SK-N-SH (cell line): ENCODE results near the gene MEIS1.
"Not testable (repeated sequence)": the region's sequence is repeated elsewhere in the genome, so short reads cannot be mapped to it uniquely, and the experiment has no call there.

ENCODE experiments used
- CTCF ChIP-seq: fragments of 200-600 bp; sonication (generic); IDR thresholded peaks from 2 replicates; pipeline ENCODE4 v1.6.1; 2017; ENCODE audit warnings: antibody characterized with exemption, mild to moderate bottlenecking, moderate library complexity
- NFIC ChIP-seq: IDR thresholded peaks from 2 replicates; pipeline ENCODE4 v1.4.0; 2012; ENCODE audit warnings: borderline replicate concordance
- NRF1 ChIP-seq: IDR thresholded peaks from 2 replicates; pipeline ENCODE4 v1.6.1; 2012; ENCODE audit warnings: low read depth, mild to moderate bottlenecking, low read length
- POLR2AphosphoS5 ChIP-seq: IDR thresholded peaks from 2 replicates; pipeline ENCODE4 v1.6.1; 2012; ENCODE audit warnings: low read depth, low read length
- RCOR1 ChIP-seq: fragments of 150-350 bp; IDR thresholded peaks from 2 replicates; pipeline ENCODE4 v1.6.1; 2017; ENCODE audit warnings: antibody characterized with exemption, low read length
- REST ChIP-seq: IDR thresholded peaks from 2 replicates; pipeline ENCODE4 v1.6.1; 2012; ENCODE audit warnings: mild to moderate bottlenecking, low read depth, low read length, moderate library complexity

GRCh38 chr2:66391240-66391639 is 43.7 kb upstream of the MEIS1 start:
- TF ChIP-seq POLR2AphosphoS5, CTCF, NFIC, REST, RCOR1, NRF1: not testable (repeated sequence)
